HG03095 (cell line): ENCODE data around the gene ANG.
A peak's percentile ranks its signal among the peaks of the same experiment; 100 is the strongest.

Experiments used
- ATAC-seq: cut with Tn5 transposase; IDR thresholded peaks from one replicate; pipeline ENCODE4 v1.9.1; 2021; ENCODE audit warnings: moderate library complexity; ENCODE audit not compliant: unreplicated experiment

The ANG gene

DNA sequence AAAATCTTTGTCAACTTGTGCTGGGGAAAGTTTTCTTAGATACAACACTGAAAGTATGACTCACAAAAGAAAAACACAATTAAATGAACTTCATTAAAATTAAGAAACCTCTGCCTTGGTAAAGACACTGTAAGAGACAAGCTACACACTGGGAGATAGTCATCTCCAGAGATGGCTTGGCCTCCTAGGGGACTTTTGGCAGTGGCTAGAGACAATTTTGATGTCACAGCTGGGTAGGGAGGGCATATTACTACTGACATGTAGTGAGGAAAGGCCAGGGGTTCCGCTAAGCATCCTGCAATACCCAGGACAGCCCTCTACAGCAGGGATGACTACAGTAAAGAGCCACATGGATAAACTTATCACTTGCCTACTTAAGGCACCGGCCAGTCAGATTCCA is 12.9 kb upstream of the ANG start:
- ATAC-seq: no peak

DNA sequence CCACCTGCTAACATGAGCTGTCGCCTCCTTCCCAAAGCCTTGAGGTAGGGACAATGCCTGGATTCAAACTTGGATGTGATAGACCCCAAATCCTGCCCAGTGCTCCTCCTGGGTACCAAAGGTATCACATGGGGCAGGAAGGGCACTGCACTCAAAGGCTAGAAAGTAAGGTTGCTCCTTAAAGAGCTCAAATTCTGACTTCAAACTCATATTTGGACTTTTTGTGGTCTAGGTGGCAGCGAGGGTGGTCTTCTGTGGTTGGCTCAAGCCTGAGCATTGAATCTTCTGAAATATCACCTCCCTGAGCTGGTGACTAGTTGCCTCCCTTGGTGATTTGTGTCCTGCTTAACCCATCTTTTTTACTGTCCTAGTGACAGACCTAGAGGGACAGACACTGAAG is 12.5 kb upstream of the ANG start:
- ATAC-seq: no peak

DNA sequence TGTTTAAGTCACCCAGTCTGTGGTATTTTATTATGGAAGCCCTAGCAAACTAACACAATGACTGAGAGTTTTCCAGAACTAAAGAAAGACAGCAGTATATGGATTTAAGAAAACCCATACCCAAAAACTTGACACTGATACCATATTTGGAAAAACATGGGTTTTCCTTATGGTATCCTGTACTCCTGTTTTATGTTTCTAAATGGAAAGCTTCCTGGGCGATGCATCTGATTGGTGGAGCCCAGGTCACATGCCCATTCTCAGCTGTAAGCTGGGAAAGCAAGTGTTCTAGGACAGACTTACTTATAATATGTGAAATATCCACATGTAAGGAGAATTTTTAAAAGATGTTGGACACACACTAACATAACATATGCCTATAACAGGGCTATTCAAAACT is 8.7 kb upstream of the ANG start:
- ATAC-seq: no peak

DNA sequence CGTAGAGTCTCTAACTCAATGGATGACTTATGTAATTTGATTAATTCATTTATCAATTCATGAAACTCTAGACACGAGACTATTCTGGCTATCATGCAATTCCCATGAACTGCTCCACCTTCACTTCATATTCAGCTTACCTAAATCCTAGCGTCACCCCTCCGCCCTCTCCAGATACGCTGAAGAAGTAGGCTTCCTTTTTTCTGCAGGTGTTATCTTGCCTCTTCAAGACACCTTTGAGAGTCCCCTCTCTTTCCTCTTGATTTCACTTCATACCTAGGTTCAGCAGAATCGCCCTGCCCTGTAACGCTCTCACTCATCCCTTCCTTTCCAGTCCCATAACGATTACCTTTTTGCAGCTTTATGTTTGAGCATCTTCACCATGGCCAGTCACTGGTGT is 8.2 kb upstream of the ANG start:
- ATAC-seq: no peak

DNA sequence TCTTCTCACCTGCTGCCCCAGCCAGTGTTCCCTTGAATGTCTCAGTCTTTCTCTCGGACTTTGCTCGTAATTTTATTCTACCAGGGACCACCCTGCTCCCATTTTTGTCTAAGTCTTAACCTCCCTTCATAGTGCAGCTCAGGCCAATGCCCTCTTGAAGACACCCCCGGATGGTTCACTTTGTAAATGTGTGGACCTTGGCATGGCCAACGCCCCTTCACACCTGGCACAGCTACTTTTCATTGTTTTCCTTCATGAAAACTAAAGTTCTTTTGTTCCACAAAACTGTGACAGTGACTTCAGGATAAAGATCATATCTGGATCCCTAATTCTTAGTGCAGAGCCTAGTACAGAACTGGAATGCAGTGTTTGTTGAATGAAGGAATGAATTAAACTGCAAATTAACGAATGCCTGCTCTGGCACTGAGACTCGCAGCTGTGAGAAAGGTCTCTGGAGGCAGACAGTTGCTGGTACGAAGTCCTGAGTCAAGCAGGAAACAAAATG is 7.7 kb upstream of the ANG start:
- peak; percentile 29 for ATAC-seq

DNA sequence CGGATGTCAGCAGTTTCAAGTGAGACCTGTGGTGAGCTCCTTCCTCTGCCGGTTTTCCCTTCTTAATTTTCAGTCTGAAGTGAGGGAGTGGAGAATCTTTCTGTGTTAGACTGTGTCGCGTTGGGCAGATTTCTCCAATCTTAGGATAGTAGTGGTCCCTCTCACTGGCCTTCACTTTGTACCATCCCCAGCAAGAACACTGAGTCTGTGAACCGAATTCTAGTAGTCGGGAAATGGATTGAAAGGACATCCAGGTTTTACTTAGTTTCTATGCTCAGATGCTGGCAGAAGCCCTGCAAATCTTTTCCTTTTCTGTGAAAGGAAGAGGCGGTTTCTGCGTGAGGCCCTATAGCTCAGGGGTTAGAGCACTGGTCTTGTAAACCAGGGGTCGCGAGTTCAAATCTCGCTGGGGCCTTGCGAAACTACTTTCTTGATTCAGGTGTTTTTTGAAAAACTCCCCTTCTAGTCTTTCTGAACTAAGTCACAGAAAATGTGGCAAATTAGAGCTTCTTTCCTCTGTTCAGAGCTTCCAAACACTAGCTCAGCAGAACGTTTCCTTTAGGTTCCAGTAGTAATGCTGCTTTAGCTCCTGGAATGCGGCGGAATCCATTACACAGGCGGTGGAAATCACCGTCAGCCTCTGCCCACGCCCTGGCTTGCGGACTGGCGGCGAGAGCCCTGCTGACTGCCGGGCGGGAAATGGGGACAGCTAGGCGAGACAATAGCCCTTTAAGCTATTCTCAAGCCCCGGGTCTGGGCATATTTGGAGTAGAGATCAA is 7.0 kb upstream of the ANG start:
- peak; percentile 19 for ATAC-seq

DNA sequence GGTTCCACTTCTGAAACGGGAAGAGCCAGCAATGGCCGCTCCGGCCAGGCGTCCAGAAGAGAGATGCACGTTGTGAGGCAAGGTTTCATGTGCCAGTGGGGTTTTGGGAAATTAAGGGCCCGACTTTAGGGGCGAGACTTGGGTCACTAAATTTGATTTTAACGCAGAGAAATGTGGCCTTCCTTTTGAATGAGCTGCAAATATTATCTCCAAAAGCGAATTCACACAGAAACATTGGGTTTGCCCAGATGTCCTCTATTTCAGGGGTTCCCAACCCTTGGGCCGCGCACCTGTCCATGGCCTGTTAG is 6.5 kb upstream of the ANG start:
- no peak for ATAC-seq

DNA sequence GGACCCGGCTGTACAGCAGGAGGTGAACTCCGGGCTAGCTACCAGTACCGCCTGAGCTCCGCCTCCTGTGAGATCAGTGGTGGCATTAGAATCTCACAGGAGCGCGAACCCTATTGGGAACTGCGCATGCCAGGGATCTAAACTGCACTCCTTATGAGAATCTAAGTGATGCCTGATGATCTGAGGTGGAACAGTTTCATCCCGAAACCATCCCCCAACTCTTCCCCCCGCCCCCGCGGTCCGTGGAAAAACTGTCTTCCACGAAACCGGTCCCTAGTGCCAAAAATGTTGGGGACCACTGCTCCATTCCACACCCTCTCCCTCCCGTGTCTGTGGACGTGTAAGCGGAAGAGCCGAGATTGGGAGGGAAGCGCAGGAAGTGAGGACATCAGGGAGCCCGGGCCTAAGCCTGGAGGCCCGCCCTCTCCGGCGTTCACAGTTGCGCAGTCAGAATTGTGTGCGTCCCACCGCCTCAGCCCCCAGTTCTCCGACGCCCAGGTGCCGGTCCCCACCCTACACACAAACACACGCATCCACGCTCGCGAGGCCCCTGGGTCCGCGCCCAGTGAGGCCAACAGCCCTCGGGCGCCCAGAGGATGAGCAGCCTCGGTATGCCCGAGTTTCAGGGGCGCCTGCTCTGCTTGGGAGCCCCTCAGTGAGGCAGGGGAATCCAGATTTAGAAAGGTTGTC is 6.0 kb upstream of the ANG start:
- ATAC-seq: peak; percentile 45

DNA sequence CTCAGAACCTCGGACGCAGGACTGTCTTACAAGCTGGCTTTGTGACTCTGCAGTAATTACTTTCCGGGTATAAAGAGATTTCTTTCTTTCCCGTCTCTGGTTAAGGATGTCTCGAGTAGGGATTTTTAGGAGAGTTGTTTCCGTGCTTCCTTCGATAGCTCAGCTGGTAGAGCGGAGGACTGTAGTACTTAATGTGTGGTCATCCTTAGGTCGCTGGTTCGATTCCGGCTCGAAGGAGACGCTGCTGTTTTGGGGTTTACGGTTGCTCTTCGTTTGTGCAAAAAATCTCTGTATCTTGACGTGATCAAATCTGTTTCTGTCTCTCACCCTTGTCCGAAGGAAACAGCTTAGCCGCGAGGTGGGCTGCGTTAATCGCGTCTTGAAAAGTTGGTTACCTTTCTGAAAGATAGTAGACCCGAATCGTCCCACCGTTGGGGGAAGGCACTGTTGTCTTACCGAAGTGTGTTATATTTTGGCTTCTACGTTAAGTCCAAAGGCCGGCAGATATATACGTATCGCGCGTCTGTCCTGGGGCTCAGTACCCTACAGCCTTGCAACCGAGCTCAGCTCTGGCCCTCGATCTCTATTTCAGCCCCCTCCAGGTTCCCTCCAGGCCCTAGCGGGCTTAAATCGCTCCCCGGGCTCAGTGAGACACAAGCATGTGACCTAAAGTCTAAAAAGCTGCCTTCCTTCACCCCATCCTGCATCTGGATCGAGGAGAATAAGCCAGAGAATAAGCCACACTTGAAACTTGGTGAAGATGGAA is 5.3 kb upstream of the ANG start:
- peak; percentile 24 for ATAC-seq

DNA sequence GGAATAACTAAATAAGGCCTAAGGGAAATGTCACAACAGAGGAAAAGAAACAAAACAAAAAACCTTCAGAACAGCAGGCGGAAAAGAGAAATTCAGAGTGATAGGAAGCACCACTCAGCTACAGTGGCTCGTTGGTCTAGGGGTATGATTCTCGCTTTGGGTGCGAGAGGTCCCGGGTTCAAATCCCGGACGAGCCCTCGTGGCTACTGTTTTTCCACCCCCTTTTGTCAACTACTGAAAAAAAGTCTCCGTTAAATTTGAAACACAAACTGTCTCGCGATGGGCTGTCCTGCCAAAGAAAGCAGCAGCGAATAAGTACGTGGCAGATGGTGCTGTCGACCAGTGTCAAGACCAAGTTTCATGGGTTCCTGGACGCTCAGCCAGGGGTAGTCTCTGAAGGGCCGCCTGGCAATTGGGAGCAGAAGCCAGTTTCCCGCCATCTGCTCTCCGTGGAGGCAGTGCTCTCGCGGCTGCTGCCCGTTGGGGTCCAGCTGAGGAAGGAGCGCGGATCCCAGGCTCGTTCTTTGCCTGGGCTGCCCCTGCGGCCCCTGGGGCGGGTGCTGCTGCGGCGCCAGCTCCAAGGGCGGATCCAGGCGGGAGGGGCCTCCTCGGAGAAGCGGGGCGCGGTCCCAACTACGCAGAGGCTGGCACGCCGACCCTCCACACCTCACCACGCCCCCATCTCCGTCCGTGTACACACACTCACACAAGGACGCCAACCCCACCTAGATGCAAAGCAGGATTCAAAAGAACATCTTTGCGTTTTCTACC is 4.5 kb upstream of the ANG start, which contains the start of gene RNASE4:
TSS of gene RNASE4 (plus strand) at position 670 of the 771 bp plus-strand sequence. CDS start 14,812 bp downstream, outside the sequence.
- ATAC-seq: no peak

DNA sequence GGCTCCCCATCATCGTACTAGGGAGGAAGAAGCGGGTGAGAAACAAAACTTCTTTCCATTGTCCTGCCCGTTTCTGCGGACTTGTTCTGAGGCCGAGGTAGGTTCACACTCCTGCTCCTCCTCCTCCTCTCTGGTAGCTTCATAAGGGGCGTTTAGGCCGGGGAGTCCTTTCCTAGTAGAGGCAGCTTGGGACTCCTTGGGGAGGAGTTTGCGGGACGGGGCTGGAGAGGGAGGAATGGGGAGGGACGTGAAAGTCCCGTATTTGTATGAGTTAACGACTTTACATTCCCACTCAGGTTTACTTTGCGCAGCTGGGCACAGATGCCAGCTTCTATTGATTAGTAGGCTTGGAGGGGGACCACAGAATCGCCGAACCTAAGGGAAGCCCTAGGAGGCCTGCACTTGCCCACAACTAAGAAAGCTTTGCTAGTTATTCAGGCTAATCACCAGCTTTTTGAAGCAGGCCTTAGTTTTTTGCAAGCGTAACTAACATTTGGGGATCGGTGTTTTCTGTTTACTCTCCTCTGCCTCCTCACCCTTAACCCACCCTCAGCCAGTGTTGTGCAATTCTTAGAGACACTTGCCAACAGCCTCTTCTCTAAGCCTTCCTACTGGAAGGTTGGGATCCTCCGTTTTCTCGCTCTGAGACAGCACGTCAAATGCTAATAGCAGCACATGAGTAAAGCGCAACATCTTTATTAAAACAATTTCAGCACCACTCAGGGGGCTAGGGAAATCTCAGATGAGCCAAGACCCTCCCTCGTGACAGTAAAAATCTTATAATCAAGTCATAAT is 3.7 kb upstream of the ANG start:
- ATAC-seq: no peak

DNA sequence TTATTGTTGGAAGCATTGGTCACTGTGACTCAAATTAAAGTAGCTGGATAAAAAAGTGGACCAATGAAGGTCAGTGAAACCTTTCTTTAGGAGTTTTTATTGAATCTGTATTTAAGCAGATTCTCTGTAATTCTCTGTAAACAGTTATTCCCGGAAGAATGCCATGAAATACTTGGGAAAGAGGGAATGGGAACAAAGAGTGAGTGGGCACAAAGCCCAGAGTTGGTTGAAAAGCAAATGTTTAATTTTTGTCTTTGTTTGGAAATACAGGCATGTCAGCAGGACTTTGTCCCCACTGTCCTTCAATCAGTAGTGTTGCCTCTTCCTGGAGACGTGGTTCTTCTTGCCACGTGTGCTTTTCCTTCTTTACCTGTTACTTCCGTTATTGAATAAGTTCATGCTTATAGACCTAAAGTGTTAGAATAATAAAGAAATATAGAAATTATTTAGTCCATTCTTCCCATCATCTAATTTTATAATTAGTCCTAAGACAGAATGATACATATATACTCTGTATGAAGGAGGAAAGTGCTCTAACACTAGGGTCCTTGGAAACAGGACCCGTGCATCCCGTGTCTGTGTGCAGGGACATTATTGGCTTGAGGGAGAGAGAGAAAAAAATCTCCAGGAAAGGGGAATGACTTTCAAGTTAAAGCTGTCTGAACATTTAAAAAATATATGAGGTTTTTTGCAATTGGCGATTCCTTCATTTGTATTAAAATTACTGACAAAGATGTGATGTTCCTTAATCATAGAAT is 2.0 kb upstream of the ANG start:
- ATAC-seq: no peak

DNA sequence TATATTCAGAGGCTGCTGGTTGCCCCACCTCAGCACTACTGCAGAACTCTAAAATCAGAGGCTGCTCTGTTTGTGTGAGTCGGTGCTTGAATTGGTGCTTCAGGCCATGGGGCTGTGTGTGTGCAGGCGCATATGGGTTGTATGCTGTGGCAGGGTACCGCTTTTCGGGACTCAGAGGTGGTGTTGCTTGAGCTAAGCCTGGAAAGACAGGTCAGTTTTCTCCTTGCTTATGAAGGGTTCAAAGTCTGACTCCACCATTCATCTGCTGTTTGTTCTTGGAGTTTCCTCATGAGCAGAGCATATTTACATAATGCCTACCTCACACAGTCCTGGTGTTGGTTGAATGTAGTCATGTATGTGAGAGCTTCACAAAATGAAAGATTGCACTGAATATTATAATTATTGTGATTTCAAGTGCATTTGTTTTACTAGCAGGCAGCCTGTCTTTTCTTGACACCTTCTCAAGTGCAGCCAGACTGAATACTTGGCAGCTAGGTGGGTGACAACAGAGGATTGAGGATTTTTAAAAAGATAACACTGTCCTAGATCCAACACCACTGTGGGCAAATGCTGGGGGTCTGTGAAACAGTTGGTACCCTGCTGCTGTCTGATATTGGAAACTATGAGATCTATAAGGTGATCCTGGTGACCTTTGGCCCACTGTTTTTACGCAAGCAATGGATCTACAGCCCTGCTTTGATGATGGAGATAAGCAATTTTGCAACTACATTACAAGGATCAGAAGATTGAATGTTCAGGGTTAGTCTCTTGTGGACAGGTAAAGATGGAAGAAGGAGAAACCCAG is 1.0 kb upstream of the ANG start:
- no peak for ATAC-seq

DNA sequence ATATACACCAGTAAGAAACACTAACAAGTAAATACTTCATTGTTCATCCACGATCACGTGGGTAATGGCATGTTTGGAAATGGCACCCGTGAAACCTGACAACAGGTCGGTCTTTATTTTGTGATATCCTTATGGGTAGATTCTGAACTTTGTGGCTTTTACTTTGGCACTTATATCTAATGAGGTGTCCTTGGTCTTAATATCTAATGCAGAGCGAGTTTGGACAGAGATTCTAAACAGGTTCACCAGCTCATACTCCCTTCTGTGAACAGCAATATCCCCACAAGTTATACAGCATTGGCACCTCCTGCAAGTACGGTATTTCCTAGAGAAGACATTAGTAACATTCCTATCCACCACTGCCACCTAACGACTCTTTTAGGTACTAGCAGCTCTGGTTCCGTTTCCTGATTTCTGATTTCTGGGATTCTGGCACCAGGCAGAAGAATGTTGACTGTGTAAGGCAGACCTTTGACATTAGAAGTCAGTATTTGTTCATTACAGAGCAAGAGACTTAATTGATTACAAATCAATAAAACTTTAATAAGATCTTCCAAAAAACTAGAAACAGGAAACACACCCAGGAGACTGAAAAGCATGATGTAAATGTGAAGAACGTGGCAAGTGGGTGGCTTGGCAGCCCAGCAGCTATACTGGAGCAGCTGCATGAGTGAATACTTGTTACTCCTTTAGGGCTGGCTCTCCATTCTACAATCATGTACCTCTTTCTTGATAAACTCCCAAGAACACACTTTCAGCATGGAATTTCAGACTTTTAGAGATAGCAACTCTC is 2.5 kb downstream of the ANG start:
- no peak for ATAC-seq

DNA sequence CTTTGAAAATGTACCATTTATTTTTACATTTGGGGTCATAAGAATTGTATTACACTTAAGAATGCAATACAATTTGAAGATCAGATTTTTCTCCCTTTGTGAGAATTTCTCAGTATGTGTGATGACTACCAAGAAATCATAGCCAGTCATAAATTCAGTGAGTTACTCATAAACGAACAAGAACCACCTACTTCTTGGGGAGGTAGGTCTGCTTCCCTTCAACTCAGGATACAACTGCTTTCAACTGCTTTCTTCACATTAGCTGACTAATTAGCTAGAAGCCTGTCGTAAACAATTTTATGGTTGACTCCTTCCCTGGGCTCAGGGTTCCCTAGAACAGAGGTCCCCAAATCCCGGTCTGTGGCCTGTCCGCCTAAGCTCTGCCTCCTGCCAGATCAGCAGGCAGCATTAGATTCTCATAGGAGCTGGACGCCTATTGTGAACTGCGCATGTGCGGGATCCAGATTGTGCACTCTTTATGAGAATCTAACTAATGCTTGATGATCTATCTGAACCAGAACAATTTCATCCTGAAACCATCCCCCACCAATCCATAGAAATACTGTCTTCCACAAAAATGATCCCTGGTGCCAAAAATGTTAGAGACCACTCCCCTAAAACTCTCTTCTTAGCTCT is 3.7 kb downstream of the ANG start:
- ATAC-seq: no peak

DNA sequence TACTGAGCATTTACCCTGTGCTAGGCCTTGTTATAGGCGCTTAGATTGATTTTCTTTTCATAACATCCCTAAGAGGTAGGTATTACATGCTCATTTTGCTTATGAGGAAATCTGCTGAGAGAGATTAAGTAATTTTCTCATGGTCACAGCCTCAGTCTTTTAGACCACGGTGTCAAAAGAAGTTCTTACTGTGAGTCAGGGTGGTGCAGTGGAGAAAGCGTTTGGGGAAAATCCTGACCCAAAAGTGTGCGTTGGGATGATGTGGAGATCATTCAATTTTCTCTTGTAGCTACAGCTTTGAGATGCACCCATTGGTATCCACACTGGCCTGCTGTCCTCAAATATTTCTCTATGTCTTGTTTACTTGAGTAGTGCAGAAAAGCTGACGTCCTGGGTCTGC is 8.2 kb downstream of the ANG start:
- no peak for ATAC-seq

DNA sequence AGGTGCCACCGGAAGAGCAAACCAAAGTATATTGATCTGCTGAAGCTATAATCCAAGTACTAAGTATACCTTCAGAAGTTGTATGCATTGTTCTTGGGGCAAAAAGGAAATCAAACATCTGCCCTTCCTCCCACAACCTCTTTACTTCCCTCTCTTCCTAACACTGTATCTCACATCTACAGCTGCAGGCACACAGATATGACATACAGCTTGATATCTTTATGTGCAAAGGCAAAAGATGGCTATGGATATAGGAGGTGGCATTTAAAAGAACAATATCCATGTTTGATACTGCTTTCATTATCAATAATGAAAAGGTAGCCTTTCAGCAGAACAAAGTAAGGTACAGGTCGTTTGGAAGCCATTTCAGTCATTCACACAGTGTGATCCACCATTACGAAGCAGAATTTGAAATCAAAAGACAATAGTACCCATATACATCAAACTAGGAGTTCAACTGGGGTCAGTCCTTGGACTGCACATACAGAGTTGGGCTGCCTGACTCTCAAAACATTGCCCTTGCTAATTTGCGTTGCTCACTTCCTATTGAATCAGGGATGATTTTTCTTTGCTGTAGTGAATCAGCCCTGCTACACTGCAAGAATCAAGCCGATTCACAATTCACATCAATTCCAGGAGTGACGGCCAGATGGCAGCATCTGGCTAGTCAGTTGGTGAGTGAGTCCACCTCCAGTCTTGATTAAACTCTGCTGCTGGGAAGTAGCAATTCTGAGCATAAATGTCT is 8.9 kb downstream of the ANG start:
- ATAC-seq: no peak
